Panc1 (cell line): ENCODE measurements around the gene ATP2B2. TPM values are rescaled to one million over a fixed set of nuclear protein-coding genes. Genes with fewer than 3 reads are reported as not detected.

ENCODE experiments used
- ATAC-seq: fragments of 200-7000 bp; cut with Tn5 transposase; 2 replicates; pipeline ENCODE4 v1.9.1; 2020; ENCODE audit warnings: mild to moderate bottlenecking, moderate library complexity
- BruUV-seq: library from RNA; stranded (reverse); fragments of 400-500 nt; replicated peaks from 2 replicates; lab custom pipeline; 2021; lab: Mats Ljungman, UMichigan
- CTCF ChIA-PET: fragments of 300-600 bp; sonication (Branson Sonifier 250); formaldehyde crosslinking; loops from one replicate; lab custom pipeline; 2022; ENCODE audit warnings: antibody characterized with exemption; lab: Charles Lee
- POLR2A ChIA-PET: fragments of 300-600 bp; sonication (Branson Sonifier 250); formaldehyde crosslinking; loops from one replicate; lab custom pipeline; 2022; ENCODE audit warnings: antibody characterized with exemption; lab: Charles Lee
- DNase-seq: peaks from one replicate; pipeline ENCODE4 v3.0.0-alpha.2; 2010; ENCODE audit warnings: low read depth, low spot score
- H3K27ac ChIP-seq: 2 replicates; pipeline ENCODE4 v1.5.1; 2011; ENCODE audit warnings: mild to moderate bottlenecking, low read length, inconsistent platforms
- H3K27me3 ChIP-seq: fragments of 200-500 bp; sonication (Bioruptor generic); 2 replicates; pipeline ENCODE4 v1.6.0; 2014; ENCODE audit warnings: low read length, inconsistent platforms; ENCODE audit not compliant: control insufficient read depth, insufficient read depth
- H3K36me3 ChIP-seq: fragments of 200-500 bp; sonication (Bioruptor generic); 2 replicates; pipeline ENCODE4 v1.5.1; 2014; ENCODE audit warnings: inconsistent platforms, mild to moderate bottlenecking, low read length, moderate library complexity; ENCODE audit not compliant: control insufficient read depth, insufficient read depth
- H3K4me1 ChIP-seq: 2 replicates; pipeline ENCODE4 v1.5.1; 2011; ENCODE audit warnings: inconsistent platforms, mild to moderate bottlenecking, low read length, moderate library complexity; ENCODE audit not compliant: control insufficient read depth, insufficient read depth
- H3K4me3 ChIP-seq, 2 experiments: 2 replicates each; pipeline ENCODE4 v1.5.1; 2011 to 2012; ENCODE audit warnings: low read depth in 2 of 2, low read length in 2 of 2, mild to moderate bottlenecking in 2 of 2, inconsistent platforms in 1 of 2, moderate library complexity in 1 of 2
- H3K9me3 ChIP-seq: fragments of 200-500 bp; sonication (Bioruptor generic); 2 replicates; pipeline ENCODE4 v1.5.1; 2014; ENCODE audit warnings: low read depth, mild to moderate bottlenecking, inconsistent platforms, low read length, moderate library complexity; ENCODE audit not compliant: control insufficient read depth, insufficient read depth
- POLR2AphosphoS5 ChIP-seq: IDR thresholded peaks from 2 replicates; pipeline ENCODE4 v1.6.1; 2012; ENCODE audit warnings: mild to moderate bottlenecking, low read depth, low read length, moderate library complexity
- SIN3A ChIP-seq: IDR thresholded peaks from 2 replicates; pipeline ENCODE4 v1.6.1; 2012; ENCODE audit warnings: low read depth, mild to moderate bottlenecking, low read length, moderate library complexity, borderline replicate concordance; ENCODE audit not compliant: insufficient read depth
- TCF7L2 ChIP-seq: IDR thresholded peaks from 2 replicates; pipeline ENCODE4 v1.6.1; 2011; ENCODE audit warnings: mild to moderate bottlenecking, low read depth, low read length, inconsistent platforms
- in situ Hi-C: cut with HindIII; loops from 2 replicates; pipeline ENCODE4 v1.10.0; 2016; ENCODE audit warnings: low sequenced_read_pairs, low pct_unique_long_range_greater_than_20kb
- intact Hi-C: fragments of 100-400 bp; cut with micrococcal nuclease; formaldehyde crosslinking; loops from one replicate; pipeline ENCODE4 v1.10.0; 2022; ENCODE audit not compliant: unreplicated experiment
- total RNA-seq: library from RNA; stranded (reverse); gene quantifications from one replicate; pipeline ENCODE4 v1.2.1, GENCODE V29; 2021; ENCODE audit not compliant: unreplicated experiment
- TF ChIP-seq, protein P1 (sequence below): fragments of 450-650 bp; IDR thresholded peaks from 2 replicates; pipeline ENCODE4 v1.5.1; 2017; ENCODE audit warnings: mild to moderate bottlenecking
- TF ChIP-seq, protein P2 (sequence below), 2 experiments: IDR thresholded peaks; 2 replicates each; pipeline ENCODE4 v1.6.1; 2011 to 2012; ENCODE audit warnings: low read depth in 2 of 2, control low read depth in 1 of 2, low read length in 1 of 2, mild to moderate bottlenecking in 1 of 2, moderate library complexity in 1 of 2; ENCODE audit not compliant: insufficient read depth in 1 of 2

ATP2B2 gene
- total RNA-seq, 1 experiment from 2014 or later: not detected

DNA sequence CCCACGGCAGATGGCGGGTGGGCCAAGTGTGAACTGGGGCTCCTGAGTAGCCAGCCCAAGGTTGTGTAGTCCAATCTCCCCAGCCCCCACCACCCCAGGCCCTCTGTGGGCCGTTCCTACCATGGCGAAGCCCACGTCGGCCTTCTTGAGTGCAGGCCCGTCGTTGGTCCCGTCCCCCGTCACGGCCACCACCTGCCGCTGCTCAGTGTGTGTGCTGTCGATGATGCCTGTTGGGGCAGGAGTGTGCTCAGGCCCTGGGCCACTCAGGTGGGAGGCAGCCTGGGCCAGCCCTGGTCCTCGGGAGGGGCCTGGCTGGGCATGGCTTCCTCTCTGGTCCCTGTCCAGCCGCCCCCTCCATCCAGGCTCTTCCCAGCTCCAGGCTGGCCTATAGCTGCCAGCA lies 159.5 kb downstream of the ATP2B2 start:
- Histone ChIP-seq H3K36me3 (no peaks in the 10 kb centered on the region), H3K27me3 (no peaks in the 10 kb centered on the region), H3K27ac (no peak overlapping the region), H3K4me1 (no peaks in the 10 kb centered on the region), H3K9me3 (no peaks in the 10 kb centered on the region), H3K4me3 (no peak overlapping the region)
- in situ Hi-C loops: no loop called here
- TF ChIP-seq TCF7L2 (no peak), SIN3A (no peak), POLR2AphosphoS5 (no peak)
- TF ChIP-seq, protein P1, sequence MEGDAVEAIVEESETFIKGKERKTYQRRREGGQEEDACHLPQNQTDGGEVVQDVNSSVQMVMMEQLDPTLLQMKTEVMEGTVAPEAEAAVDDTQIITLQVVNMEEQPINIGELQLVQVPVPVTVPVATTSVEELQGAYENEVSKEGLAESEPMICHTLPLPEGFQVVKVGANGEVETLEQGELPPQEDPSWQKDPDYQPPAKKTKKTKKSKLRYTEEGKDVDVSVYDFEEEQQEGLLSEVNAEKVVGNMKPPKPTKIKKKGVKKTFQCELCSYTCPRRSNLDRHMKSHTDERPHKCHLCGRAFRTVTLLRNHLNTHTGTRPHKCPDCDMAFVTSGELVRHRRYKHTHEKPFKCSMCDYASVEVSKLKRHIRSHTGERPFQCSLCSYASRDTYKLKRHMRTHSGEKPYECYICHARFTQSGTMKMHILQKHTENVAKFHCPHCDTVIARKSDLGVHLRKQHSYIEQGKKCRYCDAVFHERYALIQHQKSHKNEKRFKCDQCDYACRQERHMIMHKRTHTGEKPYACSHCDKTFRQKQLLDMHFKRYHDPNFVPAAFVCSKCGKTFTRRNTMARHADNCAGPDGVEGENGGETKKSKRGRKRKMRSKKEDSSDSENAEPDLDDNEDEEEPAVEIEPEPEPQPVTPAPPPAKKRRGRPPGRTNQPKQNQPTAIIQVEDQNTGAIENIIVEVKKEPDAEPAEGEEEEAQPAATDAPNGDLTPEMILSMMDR: no peak
- TF ChIP-seq, protein P2, sequence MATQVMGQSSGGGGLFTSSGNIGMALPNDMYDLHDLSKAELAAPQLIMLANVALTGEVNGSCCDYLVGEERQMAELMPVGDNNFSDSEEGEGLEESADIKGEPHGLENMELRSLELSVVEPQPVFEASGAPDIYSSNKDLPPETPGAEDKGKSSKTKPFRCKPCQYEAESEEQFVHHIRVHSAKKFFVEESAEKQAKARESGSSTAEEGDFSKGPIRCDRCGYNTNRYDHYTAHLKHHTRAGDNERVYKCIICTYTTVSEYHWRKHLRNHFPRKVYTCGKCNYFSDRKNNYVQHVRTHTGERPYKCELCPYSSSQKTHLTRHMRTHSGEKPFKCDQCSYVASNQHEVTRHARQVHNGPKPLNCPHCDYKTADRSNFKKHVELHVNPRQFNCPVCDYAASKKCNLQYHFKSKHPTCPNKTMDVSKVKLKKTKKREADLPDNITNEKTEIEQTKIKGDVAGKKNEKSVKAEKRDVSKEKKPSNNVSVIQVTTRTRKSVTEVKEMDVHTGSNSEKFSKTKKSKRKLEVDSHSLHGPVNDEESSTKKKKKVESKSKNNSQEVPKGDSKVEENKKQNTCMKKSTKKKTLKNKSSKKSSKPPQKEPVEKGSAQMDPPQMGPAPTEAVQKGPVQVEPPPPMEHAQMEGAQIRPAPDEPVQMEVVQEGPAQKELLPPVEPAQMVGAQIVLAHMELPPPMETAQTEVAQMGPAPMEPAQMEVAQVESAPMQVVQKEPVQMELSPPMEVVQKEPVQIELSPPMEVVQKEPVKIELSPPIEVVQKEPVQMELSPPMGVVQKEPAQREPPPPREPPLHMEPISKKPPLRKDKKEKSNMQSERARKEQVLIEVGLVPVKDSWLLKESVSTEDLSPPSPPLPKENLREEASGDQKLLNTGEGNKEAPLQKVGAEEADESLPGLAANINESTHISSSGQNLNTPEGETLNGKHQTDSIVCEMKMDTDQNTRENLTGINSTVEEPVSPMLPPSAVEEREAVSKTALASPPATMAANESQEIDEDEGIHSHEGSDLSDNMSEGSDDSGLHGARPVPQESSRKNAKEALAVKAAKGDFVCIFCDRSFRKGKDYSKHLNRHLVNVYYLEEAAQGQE (IDR thresholded peaks at IDR 0.05; ENCODE audit: insufficient read depth in 1 of 2, low read depth in 2 of 2, low read length in 1 of 2): no peak
- POLR2A ChIA-PET: no interaction called here
- no peak for ATAC-seq
- intact Hi-C loops: loop anchor here (5.0 kb wide), 1 partner anchor 391 kb away; no protein-coding TSS in a partner anchor
- CTCF ChIA-PET: interaction anchor here (0.7 kb wide), 2 partner anchors 140 to 392 kb away, joined by 3 to 6 read pairs; no protein-coding TSS in a partner anchor
- DNase-seq: no peak
- BruUV-seq: no TSS peak

DNA sequence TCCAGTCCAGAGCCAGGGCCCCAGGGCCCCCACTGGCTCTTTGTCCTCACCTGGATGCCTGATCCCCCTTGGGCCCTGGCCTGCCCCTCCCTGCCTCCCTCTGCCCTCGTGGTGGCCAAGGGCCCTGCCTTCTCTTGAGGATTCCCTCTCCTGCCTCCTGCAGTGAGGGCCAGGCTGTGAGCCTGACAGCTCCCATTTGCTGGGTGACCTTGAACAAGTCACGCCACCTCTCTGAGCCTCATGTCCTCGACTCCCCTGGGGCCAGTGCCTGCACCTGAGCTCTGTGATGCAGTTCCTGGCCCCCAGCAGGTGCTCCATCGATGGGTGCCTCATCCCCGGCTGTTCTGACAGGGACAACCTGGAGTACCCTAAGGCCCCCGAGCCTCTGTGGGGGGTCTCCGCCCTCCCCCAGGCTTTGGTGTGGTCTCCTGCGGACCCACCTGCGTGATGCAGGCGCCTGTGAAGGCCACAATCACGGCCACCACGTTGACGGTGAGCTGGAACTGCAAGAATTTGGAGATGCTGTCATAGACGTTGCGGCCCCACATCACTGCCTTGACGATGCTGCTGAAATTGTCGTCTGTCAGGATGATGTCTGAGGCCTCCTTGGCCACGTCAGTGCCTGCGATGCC lies 160.3 kb downstream of the ATP2B2 start:
- CTCF ChIA-PET: interaction anchor here (0.7 kb wide), 2 partner anchors 393 to 442 kb away, joined by 3 read pairs; no protein-coding TSS in a partner anchor
- no peaks in the 10 kb centered on the region for H3K27me3 ChIP-seq

More for the DNA sequence above, 160.3 kb downstream of the ATP2B2 start:
- Histone ChIP-seq H3K9me3 (no peaks in the 10 kb centered on the region), H3K4me3 (no peak overlapping the region), H3K4me1 (no peaks in the 10 kb centered on the region), H3K27ac (no peak overlapping the region), H3K36me3 (no peaks in the 10 kb centered on the region)
- POLR2A ChIA-PET: no interaction called here
- intact Hi-C loops (loop anchor here (5.0 kb wide), 1 partner anchor 392 kb away; no protein-coding TSS in a partner anchor), in situ Hi-C loops (no loop called here)
- TF ChIP-seq SIN3A: no peak
- TF ChIP-seq, protein P2 (IDR thresholded peaks at IDR 0.05; ENCODE audit: insufficient read depth in 1 of 2, low read depth in 2 of 2, low read length in 1 of 2): no peak
- TF ChIP-seq, protein P1: no peak
- no TSS peak for BruUV-seq
- ATAC-seq (no peak), DNase-seq (no peak)
